ENCODE results near the gene CACNA1B. TPM values are rescaled to one million over a fixed set of nuclear protein-coding genes. Genes with fewer than 3 reads are reported as not detected.

Gene CACNA1B
- total and polyA plus RNA-seq, 2 of the 13 experiments (the other 11 are each of a cell fraction or from before 2014, with no cell fraction given), result under 0.01 to 0.04 TPM

DNA sequence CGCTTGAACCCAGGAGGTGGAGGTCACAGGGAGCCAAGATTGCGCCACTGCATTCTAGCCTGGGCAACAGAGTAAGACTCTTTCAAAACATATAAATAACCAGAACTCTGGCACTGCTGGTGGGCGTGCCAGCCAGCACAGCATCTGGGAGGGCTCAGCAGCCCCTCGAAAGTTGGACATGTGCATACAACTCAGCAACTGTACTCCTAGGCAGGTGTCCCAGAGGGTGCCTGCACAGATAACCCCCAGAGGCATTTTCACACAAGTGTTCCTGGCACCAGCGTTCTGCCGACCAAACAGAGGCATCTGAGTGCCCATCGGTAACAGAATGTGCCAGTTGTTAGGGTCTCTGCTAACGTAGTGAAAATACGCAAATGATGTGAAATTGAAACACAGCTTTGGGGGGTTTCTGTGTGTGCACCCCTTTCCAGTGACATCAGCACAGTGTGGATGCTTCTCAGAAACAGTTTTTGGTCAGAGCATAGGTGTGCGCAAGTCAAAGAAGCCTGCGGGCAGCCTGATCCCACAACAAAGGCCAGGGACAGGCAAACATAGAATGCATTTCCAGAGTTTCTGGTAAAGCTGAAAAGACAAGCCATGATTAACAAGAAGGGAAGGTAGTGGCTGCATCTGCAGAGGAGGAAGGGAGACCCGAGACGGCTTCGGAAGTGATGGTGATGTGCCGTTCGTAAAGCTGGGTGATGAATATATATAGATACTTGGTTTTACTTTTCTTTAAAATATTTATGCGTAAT lies 190.2 kb downstream of the CACNA1B start:
- no peak overlapping the region for H3K9ac ChIP-seq (ENCODE audit: insufficient read depth, low read depth, low read length)
- no peak overlapping the region for H2AFZ ChIP-seq (ENCODE audit: low read length)
- no peaks in the 10 kb centered on the region for H3K9me3 ChIP-seq (ENCODE audit: low read length)
- DNase-seq (ENCODE audit: low spot score), result no peak
- no TSS peak for BruUV-seq (replicated peaks)
- no peaks in the 10 kb centered on the region for H4K20me1 ChIP-seq (ENCODE audit: insufficient read depth, low read length)
- H3K4me2 ChIP-seq (ENCODE audit: low read depth, low read length), result no peak overlapping the region
- no peak for FAIRE-seq
- TF ChIP-seq, protein P1, sequence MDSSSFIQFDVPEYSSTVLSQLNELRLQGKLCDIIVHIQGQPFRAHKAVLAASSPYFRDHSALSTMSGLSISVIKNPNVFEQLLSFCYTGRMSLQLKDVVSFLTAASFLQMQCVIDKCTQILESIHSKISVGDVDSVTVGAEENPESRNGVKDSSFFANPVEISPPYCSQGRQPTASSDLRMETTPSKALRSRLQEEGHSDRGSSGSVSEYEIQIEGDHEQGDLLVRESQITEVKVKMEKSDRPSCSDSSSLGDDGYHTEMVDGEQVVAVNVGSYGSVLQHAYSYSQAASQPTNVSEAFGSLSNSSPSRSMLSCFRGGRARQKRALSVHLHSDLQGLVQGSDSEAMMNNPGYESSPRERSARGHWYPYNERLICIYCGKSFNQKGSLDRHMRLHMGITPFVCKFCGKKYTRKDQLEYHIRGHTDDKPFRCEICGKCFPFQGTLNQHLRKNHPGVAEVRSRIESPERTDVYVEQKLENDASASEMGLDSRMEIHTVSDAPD (CRISPR knock-in tag; IDR thresholded peaks at IDR 0.05), result no peak
- no peak for ATAC-seq
- in situ Hi-C loops (cut with HindIII; ENCODE audit: extremely low pct_ligation_motif_present, low pct_unique_long_range_greater_than_20kb) (no loop called here), intact Hi-C loops (cut with micrococcal nuclease; ENCODE audit: unreplicated experiment) (no loop called here)
- WGBS (ENCODE audit: low lambda C conversion rate), result 42% methylated on average over 11 of the region's 17 CpGs
- no peaks in the 10 kb centered on the region for H3K4me1 ChIP-seq (ENCODE audit: insufficient read depth, low read length)
- no peaks in the 10 kb centered on the region for H3K36me3 ChIP-seq (replicated peaks in 1 of 2; ENCODE audit: control insufficient read depth in 1 of 2, insufficient read depth in 2 of 2, low read length in 2 of 2)
- POLR2A ChIA-PET, result no interaction called here
- no peaks in the 10 kb centered on the region for H3K79me2 ChIP-seq (ENCODE audit: insufficient read depth, low read length)
- no peak overlapping the region for H3K4me3 ChIP-seq (replicated peaks in 1 of 3; ENCODE audit: insufficient read depth in 1 of 3, low read depth in 2 of 3, low read length in 3 of 3)
- peaks cover 4 to 54% of the 10 kb centered on the region in 2 experiments for H3K27me3 ChIP-seq (ENCODE audit: control insufficient read depth in 1 of 2, insufficient read depth in 2 of 2, low read length in 2 of 2)
- CTCF ChIA-PET (ENCODE audit: low intra/inter-chr PET ratio, low total read pairs), result no interaction called here
- no peak overlapping the region for H3K27ac ChIP-seq (ENCODE audit: extremely low read length, insufficient read depth, low read length)

DNA sequence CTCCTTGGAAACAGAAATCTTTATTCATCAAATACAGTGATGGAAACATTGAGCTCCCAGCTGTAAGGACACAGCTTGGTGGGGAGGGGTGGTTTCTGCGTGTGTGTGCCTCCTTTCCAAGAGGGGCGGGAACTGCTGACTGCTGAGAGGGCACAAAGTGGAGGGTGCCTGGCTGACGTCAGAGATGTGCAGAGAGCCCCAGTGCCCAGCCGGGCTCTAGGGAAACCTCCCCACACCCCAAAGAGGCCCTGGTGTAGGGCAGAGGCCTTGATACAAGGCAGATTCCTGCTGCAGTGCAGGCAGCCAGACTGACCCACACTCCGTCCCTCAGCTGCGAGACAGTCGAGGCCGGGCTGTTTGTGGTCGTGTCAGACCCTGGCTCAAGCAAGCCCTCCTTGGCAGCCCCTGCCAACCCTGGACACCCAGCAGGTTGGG lies 191.0 kb downstream of the CACNA1B start:
- WGBS (ENCODE audit: low lambda C conversion rate), result no CpG with 5 or more reads among the region's 9 CpGs
- Histone ChIP-seq H3K27me3 (ENCODE audit: control insufficient read depth in 1 of 2, insufficient read depth in 2 of 2, low read length in 2 of 2) (peaks cover 4 to 62% of the 10 kb centered on the region in 2 experiments), H3K4me3 (replicated peaks in 1 of 3; ENCODE audit: insufficient read depth in 1 of 3, low read depth in 2 of 3, low read length in 3 of 3) (no peak overlapping the region), H3K4me1 (ENCODE audit: insufficient read depth, low read length) (no peaks in the 10 kb centered on the region), H3K9ac (ENCODE audit: insufficient read depth, low read depth, low read length) (no peak overlapping the region), H3K4me2 (ENCODE audit: low read depth, low read length) (no peak overlapping the region), H3K9me3 (ENCODE audit: low read length) (no peaks in the 10 kb centered on the region), H3K27ac (ENCODE audit: extremely low read length, insufficient read depth, low read length) (no peak overlapping the region), H3K79me2 (ENCODE audit: insufficient read depth, low read length) (no peaks in the 10 kb centered on the region), H3K36me3 (replicated peaks in 1 of 2; ENCODE audit: control insufficient read depth in 1 of 2, insufficient read depth in 2 of 2, low read length in 2 of 2) (no peaks in the 10 kb centered on the region), H2AFZ (ENCODE audit: low read length) (no peak overlapping the region), H4K20me1 (ENCODE audit: insufficient read depth, low read length) (no peaks in the 10 kb centered on the region)
- DNase-seq (ENCODE audit: low spot score) (no peak), ATAC-seq (no peak), FAIRE-seq (no peak)
- intact Hi-C loops (cut with micrococcal nuclease; ENCODE audit: unreplicated experiment) (no loop called here), in situ Hi-C loops (cut with HindIII; ENCODE audit: extremely low pct_ligation_motif_present, low pct_unique_long_range_greater_than_20kb) (no loop called here)
- BruUV-seq (replicated peaks), result no TSS peak
- ChIA-PET POLR2A (no interaction called here), CTCF (ENCODE audit: low intra/inter-chr PET ratio, low total read pairs) (no interaction called here)
- no peak for TF ChIP-seq NPAS2 (CRISPR knock-in tag; IDR thresholded peaks at IDR 0.05; ENCODE audit: borderline replicate concordance)
- TF ChIP-seq KDM5A (IDR thresholded peaks at IDR 0.05; ENCODE audit: borderline replicate concordance, low read length), result no peak
- TF ChIP-seq CREB1 (IDR thresholded peaks at IDR 0.05), result peak; percentile 61
- TF ChIP-seq CREB1 (CRISPR knock-in tag; IDR thresholded peaks at IDR 0.05), result no peak

All from HepG2 (cell line).